HG02840 (cell line): ENCODE results near the gene C10orf105.

ENCODE experiments used
- ATAC-seq: cut with Tn5 transposase; IDR thresholded peaks from one replicate; pipeline ENCODE4 v1.9.1; 2021; ENCODE audit warnings: mild to moderate bottlenecking, moderate library complexity, moderate number of reproducible peaks; ENCODE audit not compliant: unreplicated experiment, low FRiP score

C10orf105 gene

GRCh38 chr10:71718165-71718698 is 1.3 kb downstream of the C10orf105 start:
- no peak for ATAC-seq

GRCh38 chr10:71717551-71717951 is 2.0 kb downstream of the C10orf105 start:
- no peak for ATAC-seq

GRCh38 chr10:71717056-71717455 is 2.5 kb downstream of the C10orf105 start:
- no peak for ATAC-seq

DNA sequence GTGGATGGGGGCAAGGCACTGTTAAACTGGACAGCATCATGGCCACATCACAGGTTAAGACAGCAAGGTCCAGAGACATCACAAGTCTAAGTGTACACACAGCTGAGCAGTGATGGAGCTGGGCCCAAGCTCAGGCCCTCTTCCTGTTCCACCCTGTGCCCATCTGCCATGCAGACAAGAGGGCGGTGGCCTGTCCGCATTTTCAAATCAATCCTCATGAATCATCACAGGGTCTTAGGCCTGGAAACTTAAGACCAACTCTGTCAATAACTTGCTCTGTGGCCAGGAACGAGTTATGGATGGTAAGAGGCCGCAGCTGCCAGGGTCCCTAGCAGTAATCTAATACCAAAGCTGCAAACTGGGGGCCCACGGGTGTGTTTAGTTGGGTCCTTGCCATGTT is 3.2 kb downstream of the C10orf105 start:
- no peak for ATAC-seq

- no peak for ATAC-seq
These were observed 3.7 kb downstream of the C10orf105 start for GRCh38 chr10:71715860-71716259.

DNA sequence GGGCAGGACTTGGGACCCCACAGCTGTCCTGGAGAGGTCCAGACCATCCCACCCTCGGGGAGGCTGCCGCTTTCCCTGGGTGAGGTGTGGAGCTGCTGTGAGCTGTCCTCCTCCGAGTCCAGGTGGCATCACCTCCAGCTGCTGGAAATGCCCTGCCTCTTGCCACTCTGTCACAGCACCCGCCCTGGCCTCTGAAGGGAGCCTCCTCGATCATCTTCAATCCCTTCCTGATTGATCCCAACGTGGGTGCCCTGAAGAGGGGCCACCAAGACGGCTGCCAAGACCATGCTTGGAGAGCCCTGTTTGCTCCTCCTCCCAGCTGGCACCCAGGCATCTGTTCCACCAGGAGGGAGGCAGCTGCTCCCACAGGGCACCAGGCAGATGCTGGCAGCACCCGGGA is 4.6 kb downstream of the C10orf105 start:
- ATAC-seq, result no peak

- no peak for ATAC-seq
These were observed 5.0 kb downstream of the C10orf105 start for GRCh38 chr10:71714592-71714991.

DNA sequence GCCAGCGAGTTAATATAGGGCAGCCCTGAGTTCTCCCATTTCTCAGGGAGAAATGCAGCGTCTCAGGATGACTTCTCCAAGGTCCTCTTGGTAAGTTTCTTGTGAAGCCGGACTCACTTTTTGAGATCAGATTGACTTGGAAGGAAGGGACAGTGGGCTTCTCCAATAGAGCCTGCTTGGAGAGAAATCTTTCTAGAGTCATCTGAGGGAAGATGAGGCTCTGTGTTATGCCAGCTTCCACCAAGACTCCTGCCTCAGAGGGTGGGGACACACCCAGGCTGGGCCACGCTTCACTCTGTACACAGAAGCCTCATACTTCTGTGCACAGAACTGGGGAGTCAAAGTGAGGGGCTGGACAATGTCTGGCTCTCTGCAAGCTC is 5.6 kb downstream of the C10orf105 start:
- ATAC-seq, result no peak

- ATAC-seq, result no peak
These were observed 6.2 kb downstream of the C10orf105 start for GRCh38 chr10:71713135-71714030.

- ATAC-seq, result no peak
These were observed 6.9 kb downstream of the C10orf105 start for GRCh38 chr10:71712572-71713134.

DNA sequence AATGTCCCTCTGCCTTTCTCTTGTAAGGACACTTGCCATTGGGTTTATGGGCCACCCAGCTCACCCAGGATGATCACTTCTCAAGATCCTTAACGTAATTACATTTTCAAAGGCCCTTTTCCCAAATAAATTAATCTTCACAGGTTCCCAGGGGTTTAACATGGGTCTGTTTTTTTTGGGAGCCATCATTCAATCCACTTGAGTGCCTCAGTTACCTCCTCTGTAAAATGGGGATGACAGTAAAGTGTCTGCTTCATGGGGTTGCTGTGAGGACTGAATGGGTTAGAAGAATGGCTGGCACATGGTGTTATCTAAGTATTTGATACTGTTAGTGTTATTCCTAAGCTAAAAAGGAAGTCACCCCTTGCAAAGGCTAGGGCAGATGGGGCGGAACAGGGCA is 7.4 kb downstream of the C10orf105 start:
- no peak for ATAC-seq

GRCh38 chr10:71711052-71711623 is 8.4 kb downstream of the C10orf105 start:
- no peak for ATAC-seq

GRCh38 chr10:71710519-71710918 is 9.1 kb downstream of the C10orf105 start:
- ATAC-seq, result no peak

- ATAC-seq, result no peak
These were observed 10.4 kb downstream of the C10orf105 start for GRCh38 chr10:71708897-71709882.

- ATAC-seq, result no peak
These were observed 11.3 kb downstream of the C10orf105 start for GRCh38 chr10:71708301-71708703.

- ATAC-seq, result no peak
These were observed 12.3 kb downstream of the C10orf105 start for GRCh38 chr10:71707240-71707789.

DNA sequence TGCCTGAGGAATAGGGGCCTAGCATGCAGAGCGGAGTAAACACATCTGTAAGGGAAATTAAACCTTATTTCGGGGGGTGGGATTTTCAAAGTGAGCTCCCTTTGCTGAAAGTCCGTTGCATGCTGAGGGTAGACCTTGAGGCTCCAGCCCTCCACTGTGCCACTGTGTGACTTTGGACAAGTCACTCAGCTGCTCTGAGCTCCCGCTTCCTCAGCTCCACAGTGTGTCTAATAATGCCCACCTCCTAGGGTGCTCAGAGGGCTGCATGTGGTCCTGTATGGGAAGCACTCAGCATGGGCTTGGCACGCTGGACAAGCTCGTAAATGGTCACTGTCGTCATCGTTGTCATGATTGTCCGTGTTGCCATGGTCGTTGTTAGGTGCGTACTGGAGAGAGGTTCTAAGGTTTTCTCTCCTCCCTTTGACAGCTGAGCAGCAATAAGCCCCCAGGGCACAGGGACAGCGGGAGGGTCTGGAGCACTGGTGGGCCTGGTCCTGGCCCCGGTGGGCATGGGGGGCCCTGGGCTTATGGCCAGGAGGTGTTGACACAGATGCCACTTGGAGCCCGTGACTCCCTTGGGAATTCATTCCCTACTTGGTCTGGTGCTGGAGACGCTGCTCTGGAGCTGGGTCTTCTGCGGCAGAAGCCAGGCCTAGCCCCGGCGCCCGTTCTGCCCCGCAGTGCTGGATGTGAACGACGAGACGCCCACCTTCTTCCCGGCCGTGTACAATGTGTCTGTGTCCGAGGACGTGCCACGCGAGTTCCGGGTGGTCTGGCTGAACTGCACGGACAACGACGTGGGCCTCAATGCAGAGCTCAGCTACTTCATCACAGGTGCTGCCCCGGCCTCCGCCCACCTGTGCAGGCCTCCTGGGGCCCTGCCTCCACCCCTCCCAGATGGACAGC is 13.1 kb downstream of the C10orf105 start:
- ATAC-seq, result no peak

DNA sequence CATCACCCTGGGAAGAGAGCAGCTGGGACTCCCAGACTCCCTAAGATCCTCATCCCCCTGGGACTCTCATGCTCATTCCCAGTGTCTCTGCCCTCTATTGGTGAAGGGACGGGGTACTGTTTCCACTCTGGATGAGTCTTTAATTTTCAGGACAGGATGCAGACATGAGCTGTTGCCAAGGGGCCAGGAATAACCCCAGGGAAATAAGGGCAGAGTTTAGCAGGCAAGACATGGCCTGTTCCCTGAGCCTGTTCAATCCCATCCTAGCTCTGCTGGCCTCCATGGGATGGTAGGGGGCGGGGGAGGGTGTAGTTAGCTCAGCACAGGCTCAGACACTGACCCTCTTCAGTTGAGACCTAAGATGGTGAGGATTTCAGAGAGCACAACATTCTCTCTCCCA is 14.0 kb downstream of the C10orf105 start:
- no peak for ATAC-seq

DNA sequence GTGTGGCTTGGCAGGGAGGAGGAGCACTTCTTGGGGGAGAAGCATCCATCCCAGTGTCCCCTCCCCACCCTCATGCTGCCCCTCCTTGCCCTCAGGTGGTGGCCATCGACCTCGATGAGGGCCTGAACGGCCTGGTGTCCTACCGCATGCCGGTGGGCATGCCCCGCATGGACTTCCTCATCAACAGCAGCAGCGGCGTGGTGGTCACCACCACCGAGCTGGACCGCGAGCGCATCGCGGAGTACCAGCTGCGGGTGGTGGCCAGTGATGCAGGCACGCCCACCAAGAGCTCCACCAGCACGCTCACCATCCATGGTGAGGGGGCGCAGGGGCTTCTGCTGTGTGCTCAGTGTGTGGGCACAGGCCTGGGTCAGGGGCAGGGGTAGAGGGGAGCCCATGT is 14.8 kb downstream of the C10orf105 start:
- no peak for ATAC-seq
